ENCODE data around the gene HRNR.
"Not testable (repeated sequence)": the region's sequence is repeated elsewhere in the genome, so short reads cannot be mapped to it uniquely, and the experiment has no call there.

HRNR gene

DNA sequence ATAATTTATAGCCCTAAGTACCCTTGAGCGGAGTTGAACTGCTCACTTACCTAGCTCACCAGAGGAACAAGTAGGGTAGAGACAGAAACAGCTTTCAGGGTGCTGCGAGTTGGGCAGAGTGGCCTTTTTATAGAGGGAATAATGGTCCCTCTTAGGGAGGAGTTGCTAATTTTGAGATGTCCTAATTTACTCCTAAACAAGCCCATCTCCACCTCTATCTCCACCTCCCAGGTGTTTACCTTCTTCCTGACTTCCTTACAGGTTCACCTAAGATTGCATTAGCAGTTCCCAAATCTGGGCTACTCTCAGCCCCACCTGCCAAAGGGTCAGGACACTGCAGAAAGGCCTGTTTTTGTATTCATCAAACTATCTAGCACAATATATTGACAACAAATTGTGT lies at the start of gene HRNR:
TSS of gene HRNR (minus strand) at position 101 of the 400 bp plus-strand sequence. CDS start 940 bp downstream, outside the sequence.
- no peak for DNase-seq (ENCODE audit: low read depth)

DNA sequence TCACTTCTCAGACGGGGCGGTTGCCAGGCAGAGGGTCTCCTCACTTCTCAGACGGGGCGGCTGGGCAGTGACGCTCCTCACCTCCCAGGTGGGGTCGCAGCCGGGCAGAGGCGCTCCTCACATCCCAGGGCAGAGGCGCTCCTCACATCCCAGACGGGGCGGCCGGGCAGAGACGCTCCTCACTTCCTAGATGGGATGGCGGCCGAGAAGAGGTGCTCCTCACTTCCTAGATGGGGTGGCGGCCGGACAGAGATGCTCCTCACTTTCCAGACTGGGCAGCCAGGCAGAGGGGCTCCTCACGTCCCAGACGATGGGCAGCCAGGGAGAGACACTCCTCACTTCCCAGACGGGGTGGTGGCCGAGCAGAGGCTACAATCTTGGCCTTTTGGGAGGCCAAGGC lies 32.4 kb upstream of the HRNR start:
- DNase-seq (ENCODE audit: low read depth) = not testable (repeated sequence)

DNA sequence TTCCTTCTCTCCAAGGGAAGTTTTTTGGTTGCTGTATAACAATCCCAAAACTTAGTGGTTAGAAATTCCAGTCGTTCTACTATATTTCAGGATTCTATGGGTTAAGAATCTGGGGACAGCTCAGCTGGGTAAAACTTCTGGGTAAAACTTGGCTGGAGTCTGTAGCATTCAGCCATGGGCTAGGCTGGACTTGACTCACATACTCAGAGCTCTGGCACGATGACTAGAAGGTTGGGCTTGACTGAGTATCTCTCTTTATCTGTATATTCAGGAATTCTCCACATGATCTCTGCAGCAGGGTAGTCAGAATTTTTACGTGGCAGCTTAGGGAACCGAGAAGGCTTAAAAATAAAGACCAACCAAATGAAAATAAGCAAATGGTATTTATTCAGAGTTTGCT lies 28.2 kb upstream of the HRNR start:
- peak; percentile 13 for DNase-seq (ENCODE audit: low read depth)

DNA sequence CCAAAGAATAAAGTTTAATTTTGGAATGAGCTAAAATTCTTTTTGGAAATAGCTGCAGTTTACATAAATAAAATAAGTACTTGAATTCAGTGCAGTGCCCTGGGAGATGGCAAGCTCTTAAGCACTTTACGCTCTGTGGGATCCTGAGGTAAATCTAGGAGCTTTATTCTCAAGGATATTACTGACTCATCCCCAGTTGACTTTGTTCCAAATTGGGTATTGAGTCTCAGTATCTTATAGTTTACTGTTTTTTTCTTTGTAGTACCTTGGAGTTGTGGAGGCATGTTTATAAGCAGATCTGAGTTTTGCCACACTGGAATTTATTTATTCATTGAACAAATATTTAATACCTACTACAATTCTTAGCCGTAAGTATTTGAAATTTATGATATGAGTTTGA lies 27.4 kb upstream of the HRNR start:
- DNase-seq (ENCODE audit: low read depth) = peak; percentile 10

DNA sequence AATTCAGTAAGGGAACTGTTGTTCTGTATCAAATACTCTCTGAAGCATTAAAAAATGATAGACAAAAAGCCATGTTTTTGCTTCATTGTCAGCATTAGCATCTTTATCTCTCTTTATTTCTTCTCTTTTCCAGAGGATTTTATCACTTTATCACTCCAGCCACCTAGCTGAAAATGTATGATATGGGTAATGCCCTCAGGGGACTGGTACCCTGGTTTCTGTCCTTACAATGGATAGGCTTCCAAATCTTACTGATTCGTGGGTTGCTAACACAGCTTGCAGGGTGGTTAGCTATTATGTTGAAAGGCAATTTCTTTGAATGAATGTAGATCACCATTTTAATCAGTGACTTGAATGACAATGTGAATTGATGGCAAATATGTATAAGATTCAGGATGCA lies 23.3 kb upstream of the HRNR start:
- DNase-seq (ENCODE audit: low read depth) = no peak

DNA sequence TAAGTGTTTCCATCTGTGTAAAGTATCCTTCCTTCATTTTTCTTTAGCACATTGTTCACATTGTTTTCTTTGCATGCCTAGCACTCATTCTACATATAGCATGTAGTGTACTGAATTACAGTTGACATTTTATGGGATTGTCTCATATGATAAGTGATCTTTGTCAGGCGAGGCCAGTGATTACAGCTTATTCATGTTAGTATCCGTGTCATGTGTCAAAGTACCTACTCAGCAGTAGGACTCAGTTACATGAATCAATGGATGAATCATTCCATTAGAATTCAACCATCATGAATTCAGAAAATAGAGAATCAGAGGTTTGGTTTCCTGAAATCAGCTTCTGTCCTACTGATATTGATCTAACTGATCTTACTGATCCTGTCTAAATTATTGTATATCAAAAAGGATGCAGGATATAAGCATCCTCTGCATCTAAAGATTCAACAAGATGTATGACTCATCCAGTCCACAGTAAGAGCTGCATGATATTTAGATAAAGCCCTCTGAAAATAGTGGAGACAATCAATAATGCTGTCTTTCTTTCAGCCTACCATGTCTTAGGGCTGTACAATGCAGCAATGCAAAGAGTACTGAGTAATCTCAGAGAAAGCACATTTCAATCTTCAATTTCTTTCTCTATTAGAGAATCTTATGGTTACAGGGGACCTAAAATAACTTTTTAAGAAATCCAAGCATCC lies 20.7 kb upstream of the HRNR start:
- no peak for DNase-seq (ENCODE audit: low read depth)

DNA sequence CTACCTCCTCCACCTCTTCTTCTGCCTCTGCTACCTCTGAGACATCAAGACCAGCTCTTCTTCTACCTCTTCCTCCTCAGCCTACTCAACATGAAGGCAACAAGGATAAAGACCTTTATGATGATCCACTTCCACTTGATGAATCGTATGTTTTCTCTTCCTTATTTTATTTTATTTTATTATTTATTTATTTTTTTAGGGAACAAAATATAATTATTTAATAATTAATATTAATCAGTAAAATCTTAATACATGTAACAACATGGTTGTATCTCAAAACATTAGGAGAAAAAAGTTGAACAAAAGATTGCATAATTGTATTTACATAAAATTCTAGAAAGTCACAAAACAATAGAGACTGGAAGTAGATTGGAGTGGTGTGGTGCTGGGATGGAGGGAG lies 13.1 kb upstream of the HRNR start:
- no peak for DNase-seq (ENCODE audit: low read depth)

DNA sequence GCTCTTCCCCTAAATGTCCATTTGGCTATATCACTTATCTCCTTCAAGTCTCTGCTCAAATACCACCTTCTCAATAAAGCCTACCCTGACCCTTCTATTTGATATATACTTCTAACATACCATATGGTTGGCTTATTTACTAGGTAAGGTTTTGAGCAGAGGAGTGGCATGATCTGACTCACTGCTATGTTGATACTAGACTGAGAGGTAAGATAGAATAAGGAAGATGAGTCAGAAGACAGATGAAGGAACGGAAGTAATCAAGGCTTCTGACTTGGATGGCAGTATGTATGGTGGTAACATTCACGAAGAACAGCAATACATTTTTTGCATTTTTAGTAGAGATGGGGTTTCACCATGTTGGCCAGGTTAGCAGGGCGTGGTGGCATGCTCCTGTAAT lies 4.8 kb upstream of the HRNR start:
- peak; percentile 8 for DNase-seq (ENCODE audit: low read depth)

DNA sequence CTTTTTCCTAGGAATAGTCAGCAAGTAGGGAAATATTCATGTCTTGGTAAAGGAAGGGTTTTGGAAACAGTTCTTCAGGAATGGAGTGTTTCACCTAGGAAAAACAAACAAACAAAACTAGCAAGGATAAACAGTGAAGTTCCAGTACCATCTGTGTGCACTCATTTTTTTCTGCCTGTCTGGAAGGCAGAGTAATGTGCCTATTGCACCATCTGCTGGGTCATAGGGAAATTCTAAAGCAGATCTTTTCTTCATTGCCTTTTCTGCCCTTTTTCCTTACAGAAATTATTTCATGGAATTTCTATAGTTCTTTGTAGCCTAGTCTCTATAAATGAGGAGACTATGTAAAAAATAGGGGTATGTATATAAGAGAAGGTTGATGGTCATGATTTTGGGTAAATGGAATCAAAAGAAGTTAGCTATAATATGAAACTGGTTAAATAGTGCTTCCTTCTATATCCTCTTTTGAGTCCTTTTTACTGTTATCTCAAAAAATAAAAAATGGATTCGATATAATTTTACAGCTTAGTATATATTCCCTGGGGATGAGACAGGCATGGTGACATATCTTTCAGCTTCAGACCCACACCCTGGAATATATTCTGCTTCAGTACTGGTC lies 3.4 kb upstream of the HRNR start:
- DNase-seq (ENCODE audit: low read depth) = peak; percentile 5

DNA sequence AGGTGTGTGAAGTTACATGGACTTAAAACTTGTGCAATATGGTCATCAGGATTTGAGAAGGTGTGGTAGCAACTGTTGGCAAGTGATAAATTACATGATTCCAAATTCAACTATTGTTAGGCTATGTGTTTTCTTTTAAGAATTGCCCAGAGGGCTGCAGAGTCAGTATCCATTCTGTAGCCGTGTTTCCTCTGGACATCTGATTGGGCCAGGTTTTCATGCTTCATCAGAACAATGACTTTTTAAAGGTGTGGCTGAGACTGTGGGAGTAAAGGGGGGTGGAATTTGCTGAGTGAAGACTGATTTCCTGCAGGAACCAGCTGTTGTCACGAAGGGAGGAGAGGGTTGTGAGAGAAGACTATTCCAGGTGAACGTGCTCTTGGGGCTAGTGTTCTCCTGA lies 1.7 kb upstream of the HRNR start:
- no peak for DNase-seq (ENCODE audit: low read depth)

DNA sequence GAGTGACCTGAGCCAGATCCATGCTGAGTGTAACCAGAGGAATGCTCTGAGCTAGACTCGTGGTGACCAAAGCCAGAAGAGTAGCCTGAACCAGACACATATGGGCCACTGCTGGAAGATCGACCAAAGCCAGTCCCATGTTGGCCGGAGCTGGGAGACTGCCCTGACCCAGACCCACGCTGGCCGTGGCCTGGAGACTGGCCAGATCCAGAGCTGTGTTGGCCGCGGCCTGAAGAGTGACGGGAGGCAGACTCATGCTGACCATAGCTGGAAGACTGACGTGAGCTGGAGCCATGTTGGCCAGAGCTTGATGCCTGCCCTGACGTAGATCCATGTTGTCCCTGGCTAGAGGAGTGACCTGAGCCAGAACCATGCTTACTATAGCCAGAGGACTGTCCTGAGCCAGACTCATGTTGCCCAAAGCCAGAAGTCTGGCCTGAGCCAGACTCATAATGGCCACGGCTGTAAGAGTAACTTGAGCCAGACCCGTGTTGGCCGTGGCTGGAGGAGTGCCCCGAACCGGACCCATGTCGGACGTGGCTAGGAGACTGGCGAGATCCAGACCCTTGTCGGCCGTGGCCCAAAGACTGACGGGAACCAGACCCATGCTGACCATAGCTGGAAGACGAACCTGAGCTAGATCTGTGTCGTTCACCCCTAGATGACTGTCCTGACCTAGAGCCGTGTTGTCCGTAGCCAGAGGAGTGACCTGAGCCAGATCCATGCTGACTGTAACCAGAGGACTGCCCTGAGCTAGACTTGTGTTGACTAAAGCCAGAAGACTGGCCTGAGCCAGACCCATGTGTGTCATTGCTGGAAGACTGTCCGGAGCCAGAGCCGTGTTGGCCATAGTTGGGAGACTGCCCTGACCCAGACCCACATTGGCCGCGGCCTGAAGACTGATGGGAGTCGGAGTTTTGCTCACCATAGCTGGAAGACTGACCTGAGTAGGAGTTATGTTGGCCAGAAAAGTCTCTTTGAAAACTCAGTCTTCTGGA lies 3.5 kb downstream of the HRNR start:
- DNase-seq (ENCODE audit: low read depth) = no peak

DNA sequence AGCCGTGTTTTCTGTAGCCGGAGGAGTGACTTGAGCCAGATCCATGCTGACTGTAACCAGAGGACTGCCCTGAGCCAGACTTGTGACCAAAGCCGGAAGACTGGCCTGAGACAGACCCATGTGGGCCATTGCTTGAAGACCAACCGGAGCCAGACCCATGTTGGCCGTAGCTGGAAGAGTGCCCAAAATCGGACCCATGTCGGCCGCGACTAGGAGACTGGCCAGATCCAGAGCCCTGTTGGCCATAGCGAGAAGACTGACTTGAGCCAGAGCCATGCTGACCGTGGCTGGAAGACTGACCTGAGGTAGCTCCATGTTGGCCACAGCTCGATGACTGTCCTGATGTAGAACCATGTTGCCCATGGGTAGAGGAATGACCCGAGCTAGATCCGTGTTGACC lies 4.6 kb downstream of the HRNR start:
- DNase-seq (ENCODE audit: low read depth) = not testable (repeated sequence)

DNA sequence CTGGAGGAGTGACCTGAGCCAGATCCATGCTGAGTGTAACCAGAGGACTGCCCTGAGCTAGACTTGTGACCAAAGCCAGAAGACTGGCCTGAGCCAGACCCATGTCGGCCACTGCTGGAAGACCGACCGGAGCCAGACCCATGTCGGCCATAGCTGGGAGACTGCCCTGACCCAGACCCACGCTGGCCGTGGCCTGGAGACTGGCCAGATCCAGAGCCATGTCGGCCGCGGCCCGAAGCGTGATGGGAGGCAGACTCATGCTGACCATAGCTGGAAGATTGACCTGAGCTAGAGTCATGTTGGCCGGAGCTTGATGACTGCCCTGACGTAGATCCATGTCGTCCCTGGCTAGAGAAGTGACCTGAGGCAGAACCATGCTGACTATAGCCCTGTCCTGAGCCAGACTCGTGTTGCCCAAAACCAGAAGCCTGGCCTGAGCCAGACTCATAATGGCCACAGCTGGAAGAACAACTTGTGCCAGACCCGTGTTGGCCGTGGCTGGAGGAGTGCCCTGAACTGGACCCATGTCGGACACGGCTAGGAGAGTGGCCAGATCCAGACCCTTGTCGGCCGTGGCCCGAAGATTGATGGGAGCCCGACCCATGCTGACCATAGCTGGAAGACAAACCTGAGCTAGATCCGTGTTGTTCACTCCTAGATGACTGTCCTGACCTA lies 5.1 kb downstream of the HRNR start:
- DNase-seq (ENCODE audit: low read depth) = no peak

DNA sequence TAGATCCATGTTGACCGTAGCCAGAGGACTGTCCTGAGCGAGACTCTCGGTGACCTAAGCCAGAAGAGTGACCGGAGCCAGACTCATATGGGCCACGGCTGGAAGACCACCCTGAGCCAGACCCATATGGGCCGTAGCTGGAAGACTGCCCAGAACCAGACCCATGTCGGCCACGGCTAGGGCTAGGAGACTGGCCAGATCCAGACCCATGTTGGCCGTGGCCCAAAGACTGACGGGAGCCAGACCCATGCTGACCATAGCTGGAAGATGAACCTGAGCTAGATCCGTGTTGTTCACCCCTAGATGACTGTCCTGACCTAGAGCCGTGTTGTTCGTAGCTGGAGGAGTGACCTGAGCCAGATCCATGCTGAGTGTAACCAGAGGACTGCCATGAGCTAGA lies 8.4 kb downstream of the HRNR start:
- not testable (repeated sequence) for DNase-seq (ENCODE audit: low read depth)

DNA sequence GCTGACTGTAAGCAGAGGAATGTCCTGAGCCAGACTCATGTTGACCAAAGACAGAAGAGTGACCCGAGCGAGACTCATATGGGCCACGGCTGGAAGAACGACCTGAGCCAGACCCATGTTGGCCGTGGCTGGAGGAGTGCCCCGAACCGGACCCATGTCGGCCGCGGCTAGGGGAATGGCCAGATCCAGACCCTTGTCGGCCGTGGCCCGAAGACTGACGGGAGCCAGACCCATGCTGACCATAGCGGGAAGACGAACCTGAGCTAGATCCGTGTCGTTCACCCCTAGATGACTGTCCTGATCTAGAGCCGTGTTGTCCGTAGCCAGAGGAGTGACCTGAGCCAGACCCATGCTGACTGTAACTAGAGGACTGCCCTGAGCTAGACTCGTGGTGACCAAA lies 9.1 kb downstream of the HRNR start:
- DNase-seq (ENCODE audit: low read depth) = not testable (repeated sequence)

DNA sequence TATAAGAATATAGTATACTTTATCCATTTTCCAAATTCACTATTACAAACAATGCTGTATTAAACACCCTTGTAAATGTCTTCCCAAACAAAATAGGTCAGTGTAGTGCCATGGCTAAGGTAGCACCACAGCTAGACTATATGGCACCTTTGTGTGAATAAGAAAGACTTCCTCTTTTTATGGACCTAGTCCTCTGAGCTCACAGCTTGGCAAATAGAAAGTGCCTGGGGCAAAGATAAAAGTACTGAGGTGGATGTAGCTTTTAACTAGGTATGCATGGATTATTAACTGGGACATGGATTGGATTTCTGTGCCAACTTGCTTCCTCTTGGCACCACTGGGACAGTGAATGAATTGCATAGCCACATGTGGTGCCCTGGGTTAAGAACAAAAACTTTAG lies 25.0 kb downstream of the HRNR start:
- DNase-seq (ENCODE audit: low read depth) = no peak

DNA sequence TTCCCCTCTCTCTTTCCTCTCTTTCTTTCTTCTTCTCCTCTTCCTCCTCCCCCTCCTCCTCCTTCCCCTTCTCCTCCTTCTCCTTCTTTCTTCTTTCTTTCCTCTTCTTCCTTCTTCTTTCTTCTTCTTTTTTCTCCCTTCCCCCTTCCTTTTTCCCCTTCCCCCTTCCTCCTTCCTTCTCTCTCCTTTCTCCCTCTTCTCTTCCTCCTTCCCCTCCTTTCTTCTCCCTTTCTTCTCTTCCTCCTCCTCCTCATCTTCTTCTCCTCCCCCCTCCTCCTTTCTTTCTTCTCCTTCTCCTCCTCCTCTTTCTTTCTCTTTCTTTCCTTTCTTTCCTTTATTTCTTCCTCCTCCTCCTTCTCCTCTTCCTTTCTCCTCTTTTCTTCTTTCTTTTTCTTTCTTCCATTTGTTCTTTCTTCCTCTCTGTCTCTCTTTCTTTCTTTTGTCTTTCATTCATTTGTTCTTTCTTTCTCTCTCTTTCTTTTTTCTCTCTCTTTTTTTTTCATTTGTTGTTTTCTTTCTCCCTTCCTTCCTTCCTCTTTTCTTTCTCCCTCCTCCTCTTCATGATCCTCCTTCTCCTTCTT lies 26.5 kb downstream of the HRNR start:
- no peak for DNase-seq (ENCODE audit: low read depth)

DNA sequence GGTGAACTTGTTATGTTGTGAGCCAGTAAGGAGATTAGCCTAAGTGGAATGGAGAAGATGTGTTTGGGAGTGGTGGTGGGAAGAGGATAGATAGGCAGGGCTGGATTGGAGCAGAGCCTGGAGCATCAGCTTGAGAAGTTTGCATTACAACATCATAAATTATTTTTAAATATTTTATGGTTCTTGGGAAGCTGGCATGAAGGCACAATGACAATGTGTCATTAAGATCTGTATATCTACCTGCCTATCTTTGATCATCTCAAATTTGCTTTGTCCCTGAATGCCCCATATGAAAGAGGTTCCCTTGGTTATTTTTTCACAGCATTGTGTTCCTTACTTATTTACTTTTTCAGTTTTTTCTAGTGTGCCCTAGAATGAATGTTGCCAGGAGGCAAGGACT lies 32.3 kb downstream of the HRNR start:
- no peak for DNase-seq (ENCODE audit: low read depth)

DNA sequence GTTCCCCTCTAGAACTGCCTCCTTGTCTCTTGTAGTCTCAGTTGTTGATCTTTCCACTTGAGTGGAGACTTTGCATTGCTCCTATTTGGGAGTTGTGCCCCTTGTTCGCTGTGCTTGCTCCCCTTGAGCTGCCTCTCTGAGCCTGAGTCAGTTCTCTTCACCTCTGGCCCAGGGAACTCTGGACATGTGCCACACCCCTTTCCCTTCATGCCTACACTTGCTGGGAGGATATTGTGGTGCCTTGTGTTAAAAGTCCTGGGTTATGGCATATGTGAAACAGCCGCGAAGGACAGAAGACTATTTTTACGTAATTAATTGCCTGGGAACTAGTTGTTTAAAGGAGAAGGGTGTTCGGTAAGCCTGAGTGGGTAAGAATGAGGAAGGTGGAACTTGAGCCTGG lies 32.7 kb downstream of the HRNR start:
- DNase-seq (ENCODE audit: low read depth) = no peak

DNA sequence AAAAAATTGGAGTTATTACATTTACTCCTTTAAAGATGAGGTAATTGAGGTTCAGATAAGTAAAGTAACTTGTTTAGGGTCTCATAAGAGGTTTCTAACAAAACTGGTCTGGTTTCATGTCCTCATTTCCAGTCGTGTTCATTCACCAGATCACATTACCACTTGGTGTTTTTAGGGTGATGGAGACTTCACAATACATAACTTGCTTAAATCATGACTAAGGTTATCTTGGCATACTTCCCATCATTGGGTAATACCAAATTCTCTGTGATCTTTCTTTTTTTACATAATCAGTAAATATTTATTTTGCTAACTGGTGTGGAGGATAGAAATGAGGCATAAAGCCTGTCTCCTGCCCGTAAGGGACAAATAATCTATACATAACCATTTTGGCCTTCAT lies 33.4 kb downstream of the HRNR start:
- peak; percentile 66 for DNase-seq (ENCODE audit: low read depth)

DNA sequence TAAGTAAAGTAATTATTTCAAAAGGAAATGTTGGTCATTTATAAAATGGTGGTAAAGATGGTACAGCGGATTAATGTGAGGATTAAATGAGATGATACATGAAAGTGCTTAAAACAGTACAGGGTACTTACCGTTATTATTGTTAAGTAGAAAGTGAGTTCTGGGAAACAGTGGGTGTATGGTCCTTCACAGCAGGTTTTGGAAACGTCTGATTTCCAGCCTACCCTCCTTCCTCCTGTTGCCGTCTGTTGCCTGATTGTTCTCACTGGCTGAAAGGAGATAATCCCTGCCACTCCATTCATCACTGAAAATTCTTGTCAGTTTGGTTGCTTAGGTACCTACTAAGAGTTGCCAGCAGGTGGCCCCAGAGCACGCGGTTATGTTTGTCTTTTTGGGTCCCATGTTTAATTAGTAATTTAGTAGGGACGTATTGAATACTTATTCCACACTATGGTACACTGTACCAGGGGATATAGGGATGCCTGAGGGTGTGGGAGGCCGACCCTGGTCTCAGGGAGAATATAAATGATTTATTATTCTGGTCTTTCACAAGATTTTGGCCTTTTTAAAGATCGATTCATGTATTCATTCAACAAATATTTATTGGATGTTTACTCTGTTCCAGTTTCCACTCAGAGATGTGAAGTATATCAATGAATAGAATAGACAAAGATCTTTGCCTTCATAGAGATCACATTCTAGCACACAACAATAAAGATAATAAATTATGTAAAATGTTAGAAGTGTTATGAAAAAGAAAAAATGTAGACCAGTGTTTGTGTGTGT lies 34.1 kb downstream of the HRNR start:
- peak; percentile 61 for DNase-seq (ENCODE audit: low read depth)
